ENCODE data around the gene TFF2. TPM values are rescaled to one million over a fixed set of nuclear protein-coding genes. Genes with fewer than 3 reads are reported as not detected.
A peak's percentile ranks its signal among the peaks of the same experiment; 100 is the strongest.

The TFF2 gene
- total and polyA plus RNA-seq, 2 donors from 2014 or later: not detected

DNA sequence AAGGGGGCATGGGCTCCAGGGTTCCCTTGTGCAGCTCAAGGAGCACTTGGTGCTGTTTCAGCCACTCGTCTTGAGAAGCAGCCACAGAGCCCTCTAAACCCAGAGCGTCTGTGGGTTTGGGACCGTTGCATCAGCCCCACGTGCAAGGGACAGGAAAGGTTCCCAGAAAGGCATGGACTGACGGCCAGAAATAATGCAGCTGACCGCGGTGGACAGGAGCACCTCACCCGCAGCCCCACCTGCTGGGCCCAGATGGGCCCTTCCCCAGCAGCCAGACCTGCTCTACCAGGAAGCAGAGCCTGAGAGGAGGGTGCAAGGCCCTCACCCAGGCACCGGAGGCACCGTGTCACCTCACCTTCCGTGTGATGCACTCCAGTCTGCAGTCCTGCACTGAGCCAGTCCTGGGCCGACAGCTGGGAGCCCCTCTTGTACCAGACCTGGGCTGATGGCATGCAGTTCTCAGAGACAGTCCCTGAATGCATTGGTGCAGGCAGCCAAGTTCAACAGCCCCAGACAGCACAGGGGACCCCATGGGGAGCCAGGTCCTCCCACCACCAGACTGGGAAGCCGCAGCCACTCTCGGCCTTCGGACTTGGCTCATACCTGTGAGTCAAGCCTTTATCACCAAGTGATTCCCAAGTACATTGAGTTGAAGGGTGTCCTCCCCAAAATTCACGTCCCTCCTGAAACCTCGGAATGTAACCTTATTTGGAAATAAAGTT is 30.8 kb downstream of the TFF2 start:
- DNase-seq: peak in 2 of 5 donors; percentile 30 to 45
- Histone ChIP-seq H3K9me3 (ENCODE audit: control insufficient read depth in 2 of 3, insufficient read depth in 1 of 3, low read length in 3 of 3) (no peaks in the 10 kb centered on the region), H3K36me3 (ENCODE audit: control insufficient read depth in 2 of 3, insufficient read depth in 3 of 3, low read length in 3 of 3) (no peaks in the 10 kb centered on the region), H3K4me1 (ENCODE audit: control insufficient read depth in 2 of 3, insufficient read depth in 2 of 3, low read depth in 1 of 3, low read length in 3 of 3) (no peaks in the 10 kb centered on the region), H3K27ac (ENCODE audit: low read depth in 2 of 2, low read length in 2 of 2) (no peak overlapping the region), H3K4me3 (ENCODE audit: low read length in 3 of 3) (no peak overlapping the region), H3K27me3 (ENCODE audit: control insufficient read depth, insufficient read depth, low read length) (no peaks in the 10 kb centered on the region), H3K9ac (ENCODE audit: low read length in 3 of 3) (no peak overlapping the region)
- TF ChIP-seq, protein P1, sequence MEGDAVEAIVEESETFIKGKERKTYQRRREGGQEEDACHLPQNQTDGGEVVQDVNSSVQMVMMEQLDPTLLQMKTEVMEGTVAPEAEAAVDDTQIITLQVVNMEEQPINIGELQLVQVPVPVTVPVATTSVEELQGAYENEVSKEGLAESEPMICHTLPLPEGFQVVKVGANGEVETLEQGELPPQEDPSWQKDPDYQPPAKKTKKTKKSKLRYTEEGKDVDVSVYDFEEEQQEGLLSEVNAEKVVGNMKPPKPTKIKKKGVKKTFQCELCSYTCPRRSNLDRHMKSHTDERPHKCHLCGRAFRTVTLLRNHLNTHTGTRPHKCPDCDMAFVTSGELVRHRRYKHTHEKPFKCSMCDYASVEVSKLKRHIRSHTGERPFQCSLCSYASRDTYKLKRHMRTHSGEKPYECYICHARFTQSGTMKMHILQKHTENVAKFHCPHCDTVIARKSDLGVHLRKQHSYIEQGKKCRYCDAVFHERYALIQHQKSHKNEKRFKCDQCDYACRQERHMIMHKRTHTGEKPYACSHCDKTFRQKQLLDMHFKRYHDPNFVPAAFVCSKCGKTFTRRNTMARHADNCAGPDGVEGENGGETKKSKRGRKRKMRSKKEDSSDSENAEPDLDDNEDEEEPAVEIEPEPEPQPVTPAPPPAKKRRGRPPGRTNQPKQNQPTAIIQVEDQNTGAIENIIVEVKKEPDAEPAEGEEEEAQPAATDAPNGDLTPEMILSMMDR (IDR thresholded peaks at IDR 0.05; ENCODE audit: borderline replicate concordance, extremely low read depth, insufficient read depth): no peak
- FAIRE-seq: no peak
- intact Hi-C loops (cut with DNase I): no loop called here

DNA sequence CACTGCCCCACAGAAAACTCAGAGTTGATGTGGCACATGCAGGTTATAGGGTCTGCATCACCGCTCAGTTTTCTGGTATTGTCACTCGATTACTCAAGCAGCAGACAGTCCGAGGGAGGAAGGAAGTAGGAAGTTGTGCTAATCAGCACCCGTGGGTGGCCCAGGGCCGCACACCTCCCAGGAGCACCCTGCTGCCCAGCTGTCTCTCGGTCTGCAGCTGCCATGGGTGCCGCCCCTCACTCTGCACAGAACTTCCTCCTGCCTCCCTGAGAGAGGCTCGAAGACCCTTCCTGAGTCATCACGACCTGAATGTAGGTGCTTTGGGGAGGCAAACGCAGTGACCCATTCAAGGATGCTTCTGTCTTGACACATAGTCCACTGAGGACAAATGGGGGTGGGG is 31.4 kb downstream of the TFF2 start:
- TF ChIP-seq, protein P1 (IDR thresholded peaks at IDR 0.05; ENCODE audit: borderline replicate concordance, extremely low read depth, insufficient read depth): no peak
- Histone ChIP-seq H3K36me3 (ENCODE audit: control insufficient read depth in 2 of 3, insufficient read depth in 3 of 3, low read length in 3 of 3) (no peaks in the 10 kb centered on the region), H3K4me1 (ENCODE audit: control insufficient read depth in 2 of 3, insufficient read depth in 2 of 3, low read depth in 1 of 3, low read length in 3 of 3) (no peaks in the 10 kb centered on the region), H3K27me3 (ENCODE audit: control insufficient read depth, insufficient read depth, low read length) (no peaks in the 10 kb centered on the region), H3K9ac (ENCODE audit: low read length in 3 of 3) (no peak overlapping the region), H3K9me3 (ENCODE audit: control insufficient read depth in 2 of 3, insufficient read depth in 1 of 3, low read length in 3 of 3) (no peaks in the 10 kb centered on the region), H3K27ac (ENCODE audit: low read depth in 2 of 2, low read length in 2 of 2) (no peak overlapping the region), H3K4me3 (ENCODE audit: low read length in 3 of 3) (no peak overlapping the region)
- DNase-seq (peak in 2 of 5 donors; percentile 23 to 71), FAIRE-seq (no peak)
- intact Hi-C loops (cut with DNase I): no loop called here

DNA sequence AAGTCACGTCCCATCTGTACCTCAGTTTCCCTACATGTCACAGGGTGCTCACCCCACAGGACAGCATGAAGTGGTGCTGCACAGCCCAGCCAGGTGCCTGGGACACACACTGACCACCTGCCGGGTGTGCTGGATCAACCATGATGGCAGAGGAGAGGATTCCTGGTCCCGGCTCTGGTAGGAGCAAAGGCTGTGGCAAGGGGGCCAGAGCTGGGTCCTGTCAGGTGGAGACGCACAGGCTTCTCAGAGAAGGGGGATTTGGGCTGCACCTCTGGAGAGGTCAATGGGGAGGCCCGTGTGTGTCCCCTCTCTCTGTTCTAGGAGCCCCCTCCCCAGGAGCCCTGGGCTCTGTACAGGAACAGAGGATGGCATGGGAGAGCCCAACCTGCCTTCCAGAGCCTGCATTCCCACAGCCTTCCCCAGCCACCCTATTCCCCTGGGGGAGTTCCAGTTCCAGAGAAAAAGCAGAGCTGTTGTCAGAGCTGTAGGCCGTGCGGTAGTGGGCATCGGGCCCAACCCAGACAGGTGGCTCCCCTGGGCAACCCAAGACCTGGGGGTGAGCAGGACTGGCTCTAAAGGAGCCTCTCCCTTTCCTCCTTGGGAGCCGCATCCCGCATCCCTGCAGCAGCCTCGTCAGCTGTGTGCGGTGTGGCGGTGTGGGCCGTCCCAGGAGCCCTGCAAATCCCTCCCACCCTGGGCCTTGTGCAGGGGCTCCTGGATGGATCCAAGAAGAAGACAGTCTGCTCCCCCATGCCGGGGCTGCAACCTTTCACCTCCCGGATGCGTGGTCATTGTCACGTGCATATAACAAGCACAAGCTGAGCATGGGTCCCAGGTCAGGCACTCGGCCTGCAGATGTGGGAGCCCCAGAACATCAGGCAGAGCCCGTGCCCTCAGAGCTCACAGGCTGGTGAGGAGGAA is 32.7 kb downstream of the TFF2 start:
- H3K9me3 ChIP-seq (ENCODE audit: control insufficient read depth in 2 of 3, insufficient read depth in 1 of 3, low read length in 3 of 3): no peaks in the 10 kb centered on the region
- TF ChIP-seq, protein P1 (IDR thresholded peaks at IDR 0.05; ENCODE audit: borderline replicate concordance, extremely low read depth, insufficient read depth): no peak
- no peak for FAIRE-seq

More for the DNA sequence above, 32.7 kb downstream of the TFF2 start:
- Histone ChIP-seq H3K36me3 (ENCODE audit: control insufficient read depth in 2 of 3, insufficient read depth in 3 of 3, low read length in 3 of 3) (no peaks in the 10 kb centered on the region), H3K27ac (ENCODE audit: low read depth in 2 of 2, low read length in 2 of 2) (no peak overlapping the region), H3K4me3 (ENCODE audit: low read length in 3 of 3) (no peak overlapping the region), H3K27me3 (ENCODE audit: control insufficient read depth, insufficient read depth, low read length) (no peaks in the 10 kb centered on the region), H3K9ac (ENCODE audit: low read length in 3 of 3) (no peak overlapping the region), H3K4me1 (ENCODE audit: control insufficient read depth in 2 of 3, insufficient read depth in 2 of 3, low read depth in 1 of 3, low read length in 3 of 3) (no peaks in the 10 kb centered on the region)
- intact Hi-C loops (cut with DNase I): no loop called here
- peak in 2 of 5 donors; percentile 39 to 53 for DNase-seq

All from kidney (tissue), 14 donors.